T-helper 2 cell treated with Interferon-gamma antibody and Interleukin-4, amounts not matched to agents 100 ng/mL and 5 ng/mL, for 36 hours (primary cell): ENCODE results near the gene SLC38A10. TPM values are rescaled to one million over a fixed set of nuclear protein-coding genes. Genes with fewer than 3 reads are reported as not detected.
"Not testable (repeated sequence)": the region's sequence is repeated elsewhere in the genome, so short reads cannot be mapped to it uniquely, and the experiment has no call there.

Source experiments
- intact Hi-C: fragments of 100-400 bp; cut with micrococcal nuclease; formaldehyde crosslinking; loops from one replicate; pipeline ENCODE4 v1.15.1; 2023
- total RNA-seq: library from RNA; stranded (reverse); gene quantifications from 2 replicates; pipeline ENCODE4 v1.2.3, GENCODE V29; 2022

SLC38A10 gene
- total RNA-seq, 1 donor from 2014 or later: 132 TPM

- intact Hi-C loops: no loop called here
Observed at GRCh38 chr17:81233316-81233715, 61.8 kb downstream of the SLC38A10 start.

- intact Hi-C loops: no loop called here
Observed at GRCh38 chr17:81232616-81233241, 62.4 kb downstream of the SLC38A10 start.

- intact Hi-C loops: no loop called here
Observed at GRCh38 chr17:81231766-81232581, 63.1 kb downstream of the SLC38A10 start.

- intact Hi-C loops: no loop called here
Observed at GRCh38 chr17:81231121-81231645, 63.9 kb downstream of the SLC38A10 start.

- intact Hi-C loops: no loop called here
Observed at GRCh38 chr17:81230043-81230820, 64.9 kb downstream of the SLC38A10 start.

GRCh38 chr17:81229666-81229920, 65.5 kb downstream of the SLC38A10 start:
- intact Hi-C loops: no loop called here

- intact Hi-C loops: no loop called here
Observed at GRCh38 chr17:81228834-81229665, 66.1 kb downstream of the SLC38A10 start.

GRCh38 chr17:81228420-81228819, 66.7 kb downstream of the SLC38A10 start:
- intact Hi-C loops: no loop called here

GRCh38 chr17:81227630-81228029, 67.5 kb downstream of the SLC38A10 start:
- intact Hi-C loops: not testable (repeated sequence)

- intact Hi-C loops: loop anchor here (1.0 kb wide), 2 partner anchors 16 to 104 kb away; partner anchors contain the start of genes NDUFAF8 and TEPSIN
Observed at GRCh38 chr17:81223762-81224130, 71.4 kb downstream of the SLC38A10 start.

GRCh38 chr17:81222906-81223761, 72.0 kb downstream of the SLC38A10 start, which contains the start of gene CEP131:
Gene CEP131, minus strand, starts transcription at chr17:81222965. Its CDS starts 2,909 bp downstream, at chr17:81220056.
- intact Hi-C loops: loop anchor here (1.0 kb wide), 2 partner anchors 16 to 104 kb away; partner anchors contain the start of genes NDUFAF8 and TEPSIN

- intact Hi-C loops: no loop called here
Observed at GRCh38 chr17:81222620-81222905, 72.5 kb downstream of the SLC38A10 start.

GRCh38 chr17:81221842-81222619, 73.1 kb downstream of the SLC38A10 start:
- intact Hi-C loops: no loop called here

- intact Hi-C loops: no loop called here
Observed at GRCh38 chr17:81221371-81221841, 73.7 kb downstream of the SLC38A10 start.

- intact Hi-C loops: no loop called here
Observed at GRCh38 chr17:81219476-81220180, 75.5 kb downstream of the SLC38A10 start.

GRCh38 chr17:81218991-81219390, 76.1 kb downstream of the SLC38A10 start:
- intact Hi-C loops: no loop called here

GRCh38 chr17:81218459-81218858, 76.6 kb downstream of the SLC38A10 start:
- intact Hi-C loops: no loop called here

- intact Hi-C loops: no loop called here
Observed at GRCh38 chr17:81217491-81217890, 77.6 kb downstream of the SLC38A10 start.

- intact Hi-C loops: no loop called here
Observed at GRCh38 chr17:81213978-81214377, 81.1 kb downstream of the SLC38A10 start.
